ENCODE data around the gene HES3.

HES3 gene, protein sequence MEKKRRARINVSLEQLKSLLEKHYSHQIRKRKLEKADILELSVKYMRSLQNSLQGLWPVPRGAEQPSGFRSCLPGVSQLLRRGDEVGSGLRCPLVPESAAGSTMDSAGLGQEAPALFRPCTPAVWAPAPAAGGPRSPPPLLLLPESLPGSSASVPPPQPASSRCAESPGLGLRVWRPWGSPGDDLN

DNA sequence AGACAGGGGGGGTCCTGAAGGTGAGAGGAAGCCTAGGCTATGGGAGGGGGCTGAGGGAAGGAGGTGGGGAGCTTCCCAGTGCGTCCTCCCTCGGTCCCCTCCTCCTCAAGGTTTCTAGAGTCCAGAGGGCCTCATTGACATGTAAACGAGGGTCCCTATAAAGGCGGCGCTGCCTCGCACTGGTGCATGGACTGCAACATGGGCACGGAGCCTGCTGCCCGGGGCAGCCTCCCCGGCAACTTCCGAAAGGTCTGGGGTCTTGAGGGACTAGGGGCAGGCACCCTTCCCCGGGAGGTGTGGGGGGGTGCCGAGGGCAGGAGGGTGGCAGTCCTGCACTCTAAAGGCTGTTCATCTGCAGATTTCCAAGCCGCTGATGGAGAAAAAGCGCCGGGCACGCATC lies at the start of gene HES3:
Gene HES3 (plus strand): TSS at position 187 of the 400 bp plus-strand sequence. CDS start 187 bp downstream, at position 374.
- DNase-seq (ENCODE audit: low read depth): no peak

DNA sequence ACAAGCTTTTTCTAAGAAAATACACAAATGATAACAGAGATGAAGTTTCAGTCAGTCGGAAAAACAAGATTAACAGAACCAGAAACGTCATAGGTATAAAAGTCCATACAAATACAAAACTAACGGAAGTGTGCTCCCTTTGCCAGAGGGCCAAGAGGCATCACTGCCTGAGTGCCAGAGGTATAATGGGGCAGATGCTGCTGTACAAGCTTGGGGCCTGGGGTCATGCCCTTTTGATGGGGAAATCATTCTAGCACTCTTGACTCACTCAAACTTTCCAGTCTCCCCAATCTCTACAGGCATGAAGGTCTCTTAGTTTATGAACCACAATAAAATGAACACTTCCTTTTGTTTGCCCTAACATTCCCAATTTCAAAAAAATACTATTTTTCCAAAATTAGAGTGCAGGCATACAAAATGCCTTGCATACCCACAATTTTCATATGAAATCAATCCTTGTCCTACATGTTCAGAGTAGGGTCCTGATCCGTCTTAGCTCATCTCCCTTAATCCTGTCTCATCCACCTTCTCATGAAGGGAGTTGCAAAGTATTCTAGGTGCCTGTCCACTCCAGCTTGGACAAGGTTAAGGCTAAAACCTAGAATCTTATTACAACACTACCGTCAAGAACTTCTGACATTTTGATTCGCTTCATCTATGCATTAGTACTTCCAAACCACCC lies 46.1 kb upstream of the HES3 start:
- DNase-seq (ENCODE audit: low read depth): no peak

GRCh38 chr1:6198646-6199297 lies 45.2 kb upstream of the HES3 start:
- peak; percentile 20 for DNase-seq (ENCODE audit: low read depth)

- peak; percentile 95 for DNase-seq (ENCODE audit: low read depth)
Observed at GRCh38 chr1:6199298-6200187, 44.4 kb upstream of the HES3 start, which contains the start of gene RPL22. RPL22 (minus strand) TSS chr1:6199595; CDS start chr1:6199573, 22 bp downstream.

- DNase-seq (ENCODE audit: low read depth): no peak
Observed at GRCh38 chr1:6200188-6200809, 43.7 kb upstream of the HES3 start.

DNA sequence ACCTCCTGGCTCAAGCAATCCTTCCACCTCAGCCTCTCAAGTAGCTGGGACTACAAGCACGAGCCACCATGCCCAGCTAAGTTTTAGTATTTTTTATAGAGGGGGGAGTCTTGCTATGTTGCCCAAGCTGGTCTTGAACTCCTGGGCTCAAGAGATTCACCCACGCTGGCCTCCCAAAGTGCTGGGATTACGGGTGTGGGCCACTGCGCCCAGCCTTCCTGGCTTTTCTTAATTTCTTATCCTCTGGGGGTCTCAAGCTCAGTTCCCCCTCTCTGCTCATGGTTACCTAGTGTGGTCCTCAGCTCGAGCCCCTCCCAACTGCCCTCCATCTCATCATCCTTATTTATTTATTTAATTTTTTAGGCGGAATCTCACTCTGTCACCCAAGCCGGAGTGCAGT lies 41.7 kb upstream of the HES3 start:
- no peak for DNase-seq (ENCODE audit: low read depth)

DNA sequence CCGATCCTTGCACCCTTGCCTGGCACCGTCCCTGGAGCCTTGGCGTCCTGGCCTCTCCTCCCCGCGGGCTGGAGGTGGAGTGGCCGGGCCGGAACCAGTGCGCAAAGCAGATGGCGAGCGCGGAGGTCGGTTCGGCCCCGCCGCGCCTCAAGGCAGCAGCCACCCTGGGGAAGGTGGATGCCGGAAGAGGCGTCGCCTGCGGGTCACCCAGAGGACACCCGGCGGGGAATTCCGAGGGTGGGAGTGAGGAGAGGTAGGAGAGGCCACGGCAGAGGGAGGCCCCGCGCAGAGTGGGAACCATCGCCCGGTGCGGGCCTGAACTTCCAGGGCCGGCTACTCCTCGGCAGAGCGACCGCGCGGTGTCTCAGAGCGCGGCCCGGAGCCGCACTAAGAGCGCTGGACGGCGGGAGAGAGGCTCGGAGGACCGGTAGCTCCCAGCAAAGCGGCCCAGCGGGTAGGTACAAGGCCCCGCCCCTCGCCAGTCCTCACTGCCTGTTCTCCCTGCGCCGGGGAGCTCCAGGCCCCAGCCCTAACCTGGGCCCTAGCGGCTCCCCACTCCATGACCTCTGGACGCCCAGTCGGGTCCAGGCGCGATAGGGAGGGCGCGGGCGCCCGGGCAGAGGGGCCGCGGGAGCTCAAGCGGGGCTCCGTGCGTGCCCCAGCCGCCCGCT lies 38.0 kb upstream of the HES3 start, which contains the start of gene RNF207:
Gene RNF207 (plus strand): TSS at position 271 of the 671 bp plus-strand sequence. CDS start 417 bp downstream, outside the sequence.
- DNase-seq (ENCODE audit: low read depth): peak; percentile 28

DNA sequence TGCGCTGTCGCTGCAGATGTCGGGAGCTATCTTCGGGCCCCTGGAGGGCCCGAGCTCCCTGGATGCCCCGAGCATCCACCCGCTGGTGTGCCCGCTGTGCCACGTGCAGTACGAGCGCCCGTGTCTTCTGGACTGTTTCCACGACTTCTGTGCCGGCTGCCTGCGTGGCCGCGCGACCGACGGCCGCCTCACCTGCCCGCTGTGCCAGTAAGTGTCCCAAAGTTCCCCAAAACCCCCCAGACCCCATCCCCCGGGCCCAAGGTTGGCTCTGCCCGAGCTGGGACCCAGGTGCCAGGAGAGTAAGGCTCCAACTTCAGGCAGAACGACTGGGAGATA lies 37.5 kb upstream of the HES3 start:
- no peak for DNase-seq (ENCODE audit: low read depth)

DNA sequence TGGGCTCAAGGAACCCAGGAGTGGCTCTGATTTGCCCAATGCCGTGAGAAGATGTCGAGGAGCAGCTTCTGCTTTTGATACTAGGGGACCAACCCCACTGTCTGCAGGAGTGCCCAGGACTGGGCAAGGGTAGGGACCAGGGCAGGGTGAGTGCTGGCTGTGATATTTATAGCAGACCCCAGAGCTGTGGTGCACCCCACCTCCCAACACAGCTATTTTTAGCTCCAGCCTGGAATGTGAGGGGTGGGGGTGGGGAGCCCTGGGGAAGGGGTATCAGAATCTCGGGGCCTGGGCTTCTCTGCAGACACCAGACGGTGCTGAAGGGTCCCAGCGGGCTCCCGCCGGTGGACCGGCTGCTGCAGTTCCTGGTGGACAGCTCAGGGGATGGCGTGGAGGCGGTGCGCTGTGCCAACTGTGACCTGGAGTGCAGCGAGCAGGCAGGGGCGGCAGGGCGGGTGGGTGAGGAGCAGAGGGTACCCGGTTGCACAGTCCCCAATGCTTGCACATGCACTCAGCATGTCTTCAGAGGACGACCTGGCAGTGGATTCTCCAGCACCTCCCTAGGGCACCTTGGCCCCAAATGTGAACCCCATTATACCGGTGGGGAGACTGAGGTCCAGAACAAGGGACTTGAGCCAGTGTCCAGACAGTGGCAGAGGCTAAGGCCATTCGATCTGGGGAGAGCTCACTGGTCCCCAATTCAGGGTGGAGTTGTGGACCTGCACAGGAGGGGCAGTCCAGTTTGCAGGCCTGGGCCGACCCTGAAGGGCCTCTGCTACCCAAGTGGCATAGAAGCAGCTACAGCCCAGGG lies 36.7 kb upstream of the HES3 start:
- no peak for DNase-seq (ENCODE audit: low read depth)

DNA sequence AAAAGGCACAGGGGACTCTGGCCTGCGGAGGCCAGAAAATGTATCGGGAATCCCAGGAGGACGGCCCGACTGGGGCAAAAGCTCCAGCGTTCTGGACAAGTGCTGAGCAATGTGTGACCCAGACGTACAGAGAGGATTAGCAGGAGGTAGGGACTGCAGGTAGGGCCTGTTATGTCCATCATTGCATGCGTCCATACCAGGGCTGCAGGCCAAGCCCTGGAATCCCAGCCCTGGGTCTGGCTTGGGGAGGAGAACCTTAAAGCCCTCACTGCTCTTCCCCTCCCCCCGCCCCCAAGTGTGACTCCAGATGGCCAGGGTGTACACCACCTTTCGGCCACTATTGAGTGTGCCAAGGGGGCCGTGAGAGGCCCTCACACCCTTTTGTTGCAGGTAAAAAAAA lies 36.1 kb upstream of the HES3 start:
- no peak for DNase-seq (ENCODE audit: low read depth)

DNA sequence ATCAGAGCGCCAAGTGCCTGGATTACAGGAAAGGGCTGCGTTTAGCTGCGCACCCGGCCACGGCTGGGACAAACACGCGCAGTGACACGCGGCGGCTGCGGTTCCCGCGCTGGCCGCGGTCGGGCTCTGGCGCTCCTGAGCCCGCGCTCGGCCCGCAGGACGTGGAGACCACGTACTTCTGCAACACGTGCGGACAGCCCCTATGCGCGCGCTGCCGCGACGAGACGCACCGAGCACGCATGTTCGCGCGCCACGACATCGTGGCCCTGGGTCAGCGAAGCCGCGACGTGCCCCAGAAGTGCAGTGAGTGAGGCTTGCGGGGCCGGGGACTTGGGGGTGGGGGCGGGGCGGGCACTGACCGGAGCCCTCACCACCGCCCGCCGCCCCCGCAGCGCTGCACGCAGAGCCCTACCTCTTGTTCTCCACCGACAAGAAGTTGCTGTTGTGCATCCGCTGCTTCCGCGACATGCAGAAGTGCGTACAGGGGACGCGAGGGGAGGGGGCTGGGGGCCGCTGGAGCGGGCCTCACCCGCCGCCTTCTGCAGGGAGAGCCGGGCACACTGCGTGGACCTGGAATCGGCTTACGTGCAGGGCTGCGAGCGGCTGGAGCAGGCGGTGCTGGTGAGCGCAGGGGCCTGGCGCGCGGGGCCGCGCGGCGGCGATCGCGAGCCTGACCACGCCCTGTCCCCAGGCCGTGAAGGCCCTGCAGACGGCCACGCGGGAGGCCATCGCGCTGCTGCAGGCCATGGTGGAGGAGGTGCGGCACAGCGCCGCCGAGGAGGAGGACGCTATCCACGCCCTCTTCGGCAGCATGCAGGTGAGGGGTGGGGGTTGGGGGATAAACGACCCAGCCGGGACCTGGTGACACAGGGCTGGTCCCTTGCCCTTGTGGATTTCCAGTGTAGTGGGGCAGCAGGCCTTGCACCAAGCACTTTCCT lies 35.0 kb upstream of the HES3 start:
- no peak for DNase-seq (ENCODE audit: low read depth)

- DNase-seq (ENCODE audit: low read depth): no peak
Observed at GRCh38 chr1:6209661-6210580, 34.1 kb upstream of the HES3 start.

GRCh38 chr1:6210591-6211355 lies 33.2 kb upstream of the HES3 start:
- DNase-seq (ENCODE audit: low read depth): no peak

DNA sequence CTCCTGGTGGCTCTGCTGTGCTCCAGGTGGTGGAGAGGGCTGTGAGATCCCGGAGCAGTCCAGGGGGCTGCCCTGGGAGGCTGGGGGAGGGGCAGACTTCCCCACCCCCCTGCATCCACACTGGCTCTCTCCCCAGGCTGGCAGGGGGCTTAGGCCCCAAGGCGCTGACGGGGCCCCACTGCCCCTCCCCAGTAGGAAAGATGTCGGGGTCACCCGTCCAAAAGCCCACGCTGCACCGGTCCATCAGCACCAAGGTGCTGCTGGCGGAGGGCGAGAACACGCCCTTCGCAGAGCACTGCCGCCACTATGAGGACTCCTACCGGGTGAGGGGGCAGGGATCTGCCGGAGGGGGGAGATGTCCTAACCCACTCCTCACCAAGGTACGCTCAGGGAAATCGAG lies 32.2 kb upstream of the HES3 start:
- DNase-seq (ENCODE audit: low read depth): no peak

- DNase-seq (ENCODE audit: low read depth): no peak
Observed at GRCh38 chr1:6212193-6212959, 31.6 kb upstream of the HES3 start.

GRCh38 chr1:6218375-6219164 lies 25.4 kb upstream of the HES3 start:
- no peak for DNase-seq (ENCODE audit: low read depth)

All from activated T-cell treated with anti-CD3 and anti-CD28 coated beads for 1 hour (primary cell).